Fibroblast of lung (primary cell): Measurements from ENCODE around the gene PDZD7.

Source experiments
- EZH2 ChIP-seq: IDR thresholded peaks from 2 replicates; pipeline ENCODE4 v1.5.1; 2012; ENCODE audit warnings: low read length, control low read depth, mild to moderate bottlenecking; ENCODE audit errors: missing control alignments
- TF ChIP-seq, protein P1 (sequence below), 2 donors: IDR thresholded peaks in 1 of 2; conservative IDR thresholded peaks in 1 of 2; 1 replicate in 1 of 2; 2 replicates in 1 of 2; pipeline ENCODE4 v1.5.1; 2011 to 2012; ENCODE audit warnings: low read length in 2 of 2, control low read depth in 1 of 2, inconsistent platforms in 1 of 2, low read depth in 1 of 2, mild to moderate bottlenecking in 1 of 2

DNA sequence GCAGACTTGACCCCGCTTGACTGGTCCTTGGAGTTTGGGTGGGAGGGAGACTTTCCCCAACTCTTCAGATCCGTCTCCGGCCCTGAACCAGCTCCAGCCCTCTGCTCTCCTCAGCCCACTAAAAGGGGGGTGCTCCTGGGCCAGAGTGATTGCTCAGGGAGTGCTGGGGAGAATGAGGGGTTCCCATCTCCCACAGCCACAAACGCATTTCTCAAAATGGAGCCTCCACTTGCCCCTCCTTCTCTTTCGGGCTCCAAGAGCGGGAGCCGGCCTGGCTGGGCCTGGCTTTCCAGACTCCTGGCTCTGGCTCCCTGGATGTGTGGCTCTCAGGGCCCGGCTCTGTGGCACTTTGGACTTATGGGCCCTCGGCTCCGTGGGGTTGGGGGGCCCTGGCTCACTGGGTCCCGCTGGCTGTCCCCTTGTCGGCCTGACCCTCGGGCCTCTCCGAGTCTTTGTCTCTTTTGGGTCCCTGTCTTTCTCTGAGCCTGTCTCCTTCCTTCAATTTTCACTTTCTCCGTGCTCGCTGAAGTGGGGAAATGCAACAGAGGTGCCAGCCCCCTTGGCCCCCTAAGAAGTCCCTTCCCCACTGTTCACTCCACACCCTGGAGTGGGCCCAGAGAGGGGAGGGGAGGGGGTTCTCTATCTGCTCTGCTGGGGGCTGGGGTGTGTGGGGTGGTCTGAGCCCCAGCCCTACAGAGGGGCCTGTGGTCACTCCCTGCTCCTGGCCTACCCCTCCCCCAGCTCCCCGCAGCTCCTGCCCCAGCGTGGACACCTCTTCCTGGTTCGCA is 30.6 kb downstream of the PDZD7 start:
- TF ChIP-seq, protein P1, sequence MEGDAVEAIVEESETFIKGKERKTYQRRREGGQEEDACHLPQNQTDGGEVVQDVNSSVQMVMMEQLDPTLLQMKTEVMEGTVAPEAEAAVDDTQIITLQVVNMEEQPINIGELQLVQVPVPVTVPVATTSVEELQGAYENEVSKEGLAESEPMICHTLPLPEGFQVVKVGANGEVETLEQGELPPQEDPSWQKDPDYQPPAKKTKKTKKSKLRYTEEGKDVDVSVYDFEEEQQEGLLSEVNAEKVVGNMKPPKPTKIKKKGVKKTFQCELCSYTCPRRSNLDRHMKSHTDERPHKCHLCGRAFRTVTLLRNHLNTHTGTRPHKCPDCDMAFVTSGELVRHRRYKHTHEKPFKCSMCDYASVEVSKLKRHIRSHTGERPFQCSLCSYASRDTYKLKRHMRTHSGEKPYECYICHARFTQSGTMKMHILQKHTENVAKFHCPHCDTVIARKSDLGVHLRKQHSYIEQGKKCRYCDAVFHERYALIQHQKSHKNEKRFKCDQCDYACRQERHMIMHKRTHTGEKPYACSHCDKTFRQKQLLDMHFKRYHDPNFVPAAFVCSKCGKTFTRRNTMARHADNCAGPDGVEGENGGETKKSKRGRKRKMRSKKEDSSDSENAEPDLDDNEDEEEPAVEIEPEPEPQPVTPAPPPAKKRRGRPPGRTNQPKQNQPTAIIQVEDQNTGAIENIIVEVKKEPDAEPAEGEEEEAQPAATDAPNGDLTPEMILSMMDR (conservative IDR thresholded peaks at IDR 0.05 in 1 of 2, IDR thresholded peaks at IDR 0.05 in 1 of 2; ENCODE audit: low read depth in 1 of 2, low read length in 2 of 2), result no peak
- no peak for TF ChIP-seq EZH2
